A673 (cell line): ENCODE results near the gene CYFIP2. TPM values are rescaled to one million over a fixed set of nuclear protein-coding genes. Genes with fewer than 3 reads are reported as not detected.

Experiments used
- BruUV-seq: library from RNA; stranded (reverse); fragments of 400-500 nt; replicated peaks from 2 replicates; lab custom pipeline; 2021; lab: Mats Ljungman, UMichigan
- CTCF ChIA-PET: fragments of 300-600 bp; sonication (Branson Sonifier 250); formaldehyde crosslinking; loops from one replicate; lab custom pipeline; 2022; ENCODE audit warnings: antibody characterized with exemption; lab: Charles Lee
- POLR2A ChIA-PET: fragments of 300-600 bp; sonication (Branson Sonifier 250); formaldehyde crosslinking; loops from one replicate; lab custom pipeline; 2022; ENCODE audit warnings: antibody characterized with exemption; ENCODE audit not compliant: low non-redundant PET; lab: Charles Lee
- DNase-seq: peaks from one replicate; pipeline ENCODE4 v3.0.0-alpha.2; 2015; ENCODE audit warnings: low spot score
- H3K27ac ChIP-seq: fragments of 200-600 bp; sonication (generic); 2 replicates; pipeline ENCODE4 v1.5.1; 2016; ENCODE audit warnings: mixed run types, low read depth, mild to moderate bottlenecking, mixed read lengths, antibody characterized with exemption, low read length; ENCODE audit not compliant: poor library complexity, severe bottlenecking
- H3K27me3 ChIP-seq: fragments of 200-600 bp; sonication (generic); replicated peaks from 2 replicates; pipeline ENCODE4 v1.6.1; 2017; ENCODE audit warnings: mixed run types, low read depth, mild to moderate bottlenecking, mixed read lengths, antibody characterized with exemption, low read length; ENCODE audit not compliant: insufficient read depth, poor library complexity
- H3K36me3 ChIP-seq: fragments of 200-600 bp; sonication (generic); 2 replicates; pipeline ENCODE4 v1.6.1; 2016; ENCODE audit warnings: mixed run types, mild to moderate bottlenecking, mixed read lengths, antibody characterized with exemption, low read length; ENCODE audit not compliant: insufficient read depth, poor library complexity, severe bottlenecking
- H3K4me1 ChIP-seq: fragments of 200-600 bp; sonication (generic); 2 replicates; pipeline ENCODE4 v1.6.1; 2017; ENCODE audit warnings: mixed run types, mild to moderate bottlenecking, mixed read lengths, antibody characterized with exemption, low read length; ENCODE audit not compliant: insufficient read depth, poor library complexity, severe bottlenecking
- H3K4me3 ChIP-seq: fragments of 200-600 bp; sonication (generic); 2 replicates; pipeline ENCODE4 v1.5.1; 2016; ENCODE audit warnings: low read depth, mixed run types, mild to moderate bottlenecking, mixed read lengths, low read length; ENCODE audit not compliant: poor library complexity, severe bottlenecking
- H3K9me3 ChIP-seq: fragments of 200-600 bp; sonication (generic); 2 replicates; pipeline ENCODE4 v1.6.1; 2016; ENCODE audit warnings: mixed run types, low read depth, mild to moderate bottlenecking, mixed read lengths, antibody characterized with exemption, low read length; ENCODE audit not compliant: poor library complexity, severe bottlenecking
- EZH2 ChIP-seq: fragments of 200-600 bp; sonication (generic); IDR thresholded peaks from 2 replicates; pipeline ENCODE4 v1.6.1; 2017; ENCODE audit warnings: borderline replicate concordance, low read depth, mild to moderate bottlenecking, mixed read lengths, antibody characterized with exemption, low read length; ENCODE audit not compliant: poor library complexity, severe bottlenecking
- intact Hi-C: fragments of 100-400 bp; cut with micrococcal nuclease; formaldehyde crosslinking; loops from one replicate; pipeline ENCODE4 v1.10.0; 2022; ENCODE audit not compliant: unreplicated experiment
- total RNA-seq: library from RNA; stranded (reverse); gene quantifications from 2 replicates; pipeline ENCODE4 v1.2.3, GENCODE V29; 2021
- TF ChIP-seq, protein P1 (sequence below): fragments of 300-800, 200-600 bp; sonication (generic); conservative IDR thresholded peaks from 2 replicates; pipeline ENCODE4 v1.5.1; 2017; ENCODE audit warnings: low read depth, mild to moderate bottlenecking, antibody characterized with exemption, low read length, moderate library complexity, mixed read lengths

CYFIP2 gene
- total RNA-seq, 1 experiment from 2014 or later, result 17.2 TPM

DNA sequence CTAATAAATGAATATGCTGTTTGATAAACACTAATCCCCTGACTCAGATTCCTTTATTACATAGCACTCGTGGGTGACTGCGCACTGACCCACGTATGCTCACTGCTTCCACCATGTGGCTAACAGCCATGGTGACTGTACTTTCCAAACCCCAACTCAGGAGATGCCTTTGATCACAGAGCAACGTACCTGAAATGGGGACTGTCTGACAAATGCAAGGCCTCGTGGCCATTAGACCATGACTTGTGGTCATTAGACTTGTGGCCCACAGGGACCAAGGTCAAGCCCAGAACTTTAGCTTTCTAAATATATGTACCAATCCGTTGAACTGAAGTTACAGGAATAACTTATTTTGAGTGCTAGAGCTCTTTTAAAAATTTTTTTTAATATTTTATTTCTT is 46.6 kb downstream of the CYFIP2 start:
- peak; percentile 51 for DNase-seq
- Histone ChIP-seq H3K9me3 (no peaks in the 10 kb centered on the region), H3K4me3 (no peak overlapping the region), H3K36me3 (no peaks in the 10 kb centered on the region), H3K27me3 (no peaks in the 10 kb centered on the region), H3K4me1 (no peaks in the 10 kb centered on the region), H3K27ac (no peak overlapping the region)
- intact Hi-C loops, result loop anchor here (2.0 kb wide), 2 partner anchors 60 to 164 kb away; no protein-coding TSS in a partner anchor
- ChIA-PET POLR2A (no interaction called here), CTCF (interaction anchor here (0.5 kb wide), 1 partner anchor 12 kb away, joined by 3 read pairs; no protein-coding TSS in a partner anchor)
- TF ChIP-seq, protein P1, sequence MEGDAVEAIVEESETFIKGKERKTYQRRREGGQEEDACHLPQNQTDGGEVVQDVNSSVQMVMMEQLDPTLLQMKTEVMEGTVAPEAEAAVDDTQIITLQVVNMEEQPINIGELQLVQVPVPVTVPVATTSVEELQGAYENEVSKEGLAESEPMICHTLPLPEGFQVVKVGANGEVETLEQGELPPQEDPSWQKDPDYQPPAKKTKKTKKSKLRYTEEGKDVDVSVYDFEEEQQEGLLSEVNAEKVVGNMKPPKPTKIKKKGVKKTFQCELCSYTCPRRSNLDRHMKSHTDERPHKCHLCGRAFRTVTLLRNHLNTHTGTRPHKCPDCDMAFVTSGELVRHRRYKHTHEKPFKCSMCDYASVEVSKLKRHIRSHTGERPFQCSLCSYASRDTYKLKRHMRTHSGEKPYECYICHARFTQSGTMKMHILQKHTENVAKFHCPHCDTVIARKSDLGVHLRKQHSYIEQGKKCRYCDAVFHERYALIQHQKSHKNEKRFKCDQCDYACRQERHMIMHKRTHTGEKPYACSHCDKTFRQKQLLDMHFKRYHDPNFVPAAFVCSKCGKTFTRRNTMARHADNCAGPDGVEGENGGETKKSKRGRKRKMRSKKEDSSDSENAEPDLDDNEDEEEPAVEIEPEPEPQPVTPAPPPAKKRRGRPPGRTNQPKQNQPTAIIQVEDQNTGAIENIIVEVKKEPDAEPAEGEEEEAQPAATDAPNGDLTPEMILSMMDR, result peak; percentile 62
- no peak for TF ChIP-seq EZH2
- BruUV-seq, result no TSS peak

DNA sequence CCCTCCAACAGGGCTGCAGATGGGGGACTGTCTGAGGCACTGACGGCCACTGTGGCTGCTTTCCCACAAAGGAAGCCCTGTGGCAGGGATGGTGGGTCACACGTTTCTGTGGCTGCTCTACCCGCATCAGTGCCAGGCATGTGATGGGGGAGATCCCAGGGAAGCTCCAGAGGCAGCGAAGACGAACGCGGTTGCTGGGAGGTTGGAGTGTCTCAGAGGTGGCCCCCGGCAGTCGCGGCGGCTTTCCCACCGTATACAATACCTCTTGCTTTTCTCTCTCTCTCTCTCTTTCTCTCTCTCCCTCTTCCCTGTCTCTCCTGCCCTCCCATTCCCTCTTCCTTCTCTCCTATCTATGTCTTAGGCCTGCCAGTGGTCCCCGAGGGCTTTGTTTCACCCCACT is 56.7 kb downstream of the CYFIP2 start:
- no peak for DNase-seq
- Histone ChIP-seq H3K4me3 (no peak overlapping the region), H3K27me3 (no peaks in the 10 kb centered on the region), H3K4me1 (no peaks in the 10 kb centered on the region), H3K36me3 (no peaks in the 10 kb centered on the region), H3K27ac (no peak overlapping the region), H3K9me3 (no peaks in the 10 kb centered on the region)
- no TSS peak for BruUV-seq
- ChIA-PET CTCF (no interaction called here), POLR2A (no interaction called here)
- intact Hi-C loops, result loop anchor here (10.0 kb wide), 1 partner anchor 422 kb away; the partner anchor contains the start of gene LSM11
- no peak for TF ChIP-seq EZH2
- TF ChIP-seq, protein P1, result no peak

DNA sequence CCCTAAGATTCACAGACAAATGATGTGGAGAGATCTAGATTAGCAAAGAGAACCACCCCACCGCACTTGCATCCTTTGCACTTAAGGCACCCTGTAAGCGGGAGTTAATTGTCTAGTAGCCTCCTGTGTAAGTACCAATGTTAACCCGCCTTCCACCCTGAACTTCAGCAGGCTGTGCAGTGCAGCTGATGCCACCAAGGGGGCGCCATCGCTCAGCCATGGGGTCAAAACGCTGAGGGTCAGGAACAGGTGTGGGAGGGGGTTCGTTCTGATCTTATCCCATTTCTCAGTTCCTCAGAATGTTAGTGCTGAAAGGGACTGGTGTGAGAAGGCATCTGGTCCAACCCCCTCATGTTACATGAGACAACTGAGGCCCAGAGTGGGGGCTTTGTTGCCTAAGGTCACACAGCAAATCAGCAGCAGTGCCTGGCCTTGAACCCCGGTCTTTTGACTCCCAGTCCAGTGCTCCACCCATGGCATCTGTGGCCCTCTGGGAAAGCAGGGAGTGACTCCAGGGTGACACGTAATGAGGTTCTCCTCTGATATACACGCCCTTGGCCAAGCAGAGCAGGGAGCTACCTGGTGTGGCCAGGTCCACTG is 57.3 kb downstream of the CYFIP2 start:
- ChIA-PET POLR2A (no interaction called here), CTCF (no interaction called here)
- H3K27ac ChIP-seq, result no peak overlapping the region
- no peaks in the 10 kb centered on the region for H3K9me3 ChIP-seq
- no TSS peak for BruUV-seq
- no peaks in the 10 kb centered on the region for H3K36me3 ChIP-seq
- intact Hi-C loops, result loop anchor here (10.0 kb wide), 1 partner anchor 422 kb away; the partner anchor contains the start of gene LSM11
- no peaks in the 10 kb centered on the region for H3K4me1 ChIP-seq
- H3K4me3 ChIP-seq, result no peak overlapping the region
- H3K27me3 ChIP-seq, result no peaks in the 10 kb centered on the region
- TF ChIP-seq, protein P1, result peak; percentile 50
- no peak for TF ChIP-seq EZH2
- no peak for DNase-seq
